A549 (cell line): ENCODE results near the gene CIAO2B. TPM values are rescaled to one million over a fixed set of nuclear protein-coding genes. Genes with fewer than 3 reads are reported as not detected.

Experiments
- ATAC-seq, 2 experiments: fragments of 200-7000 bp in 1 of 2; fragments of >200 bp in 1 of 2; cut with Nextera tagmentation in 1 of 2; cut with Tn5 transposase in 1 of 2; 3 replicates each; pipeline versions ENCODE4 v1.8.0 to v1.9.1; 2018 to 2020; ENCODE audit warnings: mild to moderate bottlenecking in 1 of 2, moderate library complexity in 1 of 2
- CTCF ChIA-PET: fragments of 300-600 bp; sonication (Branson Sonifier 250); formaldehyde crosslinking; extraction: SDS; loops from one replicate; lab custom pipeline; 2021; ENCODE audit warnings: antibody characterized with exemption, inconsistent platforms; lab: Yijun Ruan, JAX
- POLR2A ChIA-PET: fragments of 350-600 bp; formaldehyde crosslinking; extraction: SDS; loops from one replicate; lab custom pipeline; 2021; ENCODE audit warnings: antibody characterized with exemption, inconsistent platforms; lab: Yijun Ruan, JAX
- DNase-seq, 2 experiments: peaks; one replicate each; pipeline versions ENCODE4 v3.0.0 to v3.0.0-alpha.2; 2011 to 2016; ENCODE audit warnings: low read depth in 1 of 2, low spot score in 1 of 2
- FAIRE-seq: peaks from 2 replicates; lab custom pipeline; 2011; peaks lifted over from hg19 to GRCh38; lab: Jason Lieb, UNC
- H3K27ac ChIP-seq, 2 experiments: fragments of >200 bp; sonication (Bioruptor Twin); formaldehyde crosslinking; 3 replicates each; pipeline ENCODE4 v1.5.1; 2016 to 2017
- H3K4me1 ChIP-seq: fragments of >200 bp; sonication (Bioruptor Twin); formaldehyde crosslinking; 3 replicates; pipeline ENCODE4 v1.6.1; 2016
- H3K4me2 ChIP-seq: fragments of >200 bp; sonication (Bioruptor Twin); formaldehyde crosslinking; 3 replicates; pipeline ENCODE4 v1.6.1; 2016
- H3K4me3 ChIP-seq: fragments of >200 bp; sonication (Bioruptor Twin); formaldehyde crosslinking; 3 replicates; pipeline ENCODE4 v1.5.1; 2016
- H3K9me3 ChIP-seq: fragments of >200 bp; sonication (Bioruptor Twin); formaldehyde crosslinking; 3 replicates; pipeline ENCODE4 v1.6.1; 2016
- BHLHE40 ChIP-seq: IDR thresholded peaks from 2 replicates; pipeline ENCODE4 v1.6.1; 2012; ENCODE audit warnings: low read depth, low read length, inconsistent platforms
- CHD4 ChIP-seq: fragments of 200-600 bp; sonication (generic); IDR thresholded peaks from 2 replicates; pipeline ENCODE4 v1.6.1; 2016; ENCODE audit warnings: antibody characterized with exemption, mild to moderate bottlenecking, borderline replicate concordance
- EHMT2 ChIP-seq: fragments of 200-600 bp; sonication (generic); IDR thresholded peaks from 2 replicates; pipeline ENCODE4 v1.6.1; 2016; ENCODE audit warnings: antibody characterized with exemption, low read depth, mild to moderate bottlenecking, moderate library complexity
- HOXB5 ChIP-seq: fragments of 250-450 bp; sonication (Bioruptor Pico); IDR thresholded peaks from 2 replicates; pipeline ENCODE4 v1.5.0; 2020; ENCODE audit warnings: mild to moderate bottlenecking, moderate library complexity
- JUNB ChIP-seq: fragments of >200 bp; sonication (Bioruptor Twin); formaldehyde crosslinking; IDR thresholded peaks from 2 replicates; pipeline ENCODE4 v1.6.1; 2016
- MYC ChIP-seq: IDR thresholded peaks from 2 replicates; pipeline ENCODE4 v1.6.1; 2012; ENCODE audit warnings: mild to moderate bottlenecking, inconsistent platforms, low read length, improper control_type of control experiment, borderline replicate concordance
- NFE2L2 ChIP-seq: fragments of 150-350 bp; conservative IDR thresholded peaks from 2 replicates; pipeline ENCODE4 v1.6.1; 2014; ENCODE audit warnings: low read length
- NR3C1 ChIP-seq: fragments of >200 bp; sonication (Bioruptor Twin); formaldehyde crosslinking; IDR thresholded peaks from 3 replicates; pipeline ENCODE4 v1.6.1; 2017
- POLR2A ChIP-seq: IDR thresholded peaks from 2 replicates; pipeline ENCODE4 v1.6.1; 2012; ENCODE audit warnings: mild to moderate bottlenecking, low read length
- RCOR1 ChIP-seq: fragments of 150-350 bp; IDR thresholded peaks from 2 replicates; pipeline ENCODE4 v1.6.1; 2014; ENCODE audit warnings: antibody characterized with exemption, low read length, low read depth
- RNF2 ChIP-seq: fragments of 200-600 bp; sonication (generic); IDR thresholded peaks from 2 replicates; pipeline ENCODE4 v1.6.1; 2016; ENCODE audit warnings: low read depth, mild to moderate bottlenecking, antibody characterized with exemption, moderate library complexity, borderline replicate concordance
- TP53 ChIP-seq: fragments of 250-450 bp; sonication (Bioruptor Pico); IDR thresholded peaks from 2 replicates; pipeline ENCODE4 v1.5.0; 2021; ENCODE audit warnings: mild to moderate bottlenecking, moderate library complexity
- ZC3H11A ChIP-seq: fragments of 450-650 bp; IDR thresholded peaks from 2 replicates; pipeline ENCODE4 v1.6.1; 2014; ENCODE audit warnings: antibody characterized with exemption, mild to moderate bottlenecking
- WGBS: methylation state at CpG from one replicate; pipeline ENCODE4 v1.1.6; 2017; ENCODE audit errors: missing lambda C conversion rate; 5-methylcytosine and 5-hydroxymethylcytosine counted together
- polyA plus RNA-seq, 4 experiments: library from polyadenylated mRNA; depleted of rRNA in 3 of 4; stranded (reverse); fragments of >200 nt; fragmentation: RNase III in 1 of 4; extraction: RNeasy Plus Mini Kit Qiagen cat#74134 plus additional on column Dnase treatment in 1 of 4; gene quantifications; 2 replicates in 3 of 4; 3 replicates in 1 of 4; pipeline ENCODE4 v1.2.3, GENCODE V29; 2011 to 2017
- TF ChIP-seq, protein P1 (sequence below): fragments of >200 bp; sonication (Bioruptor Twin); formaldehyde crosslinking; IDR thresholded peaks from 3 replicates; pipeline ENCODE4 v1.5.1; 2016
- TF ChIP-seq, protein P2 (sequence below): fragments of 250-450 bp; sonication (Bioruptor Pico); IDR thresholded peaks from 2 replicates; pipeline ENCODE4 v1.5.0; 2020; ENCODE audit warnings: low read depth, mild to moderate bottlenecking, moderate library complexity
- TF ChIP-seq, protein P3 (sequence below): fragments of 200-600 bp; sonication (generic); IDR thresholded peaks from 2 replicates; pipeline ENCODE4 v1.6.1; 2016; ENCODE audit warnings: antibody characterized with exemption, mild to moderate bottlenecking, moderate library complexity
- TF ChIP-seq, protein P4 (sequence below): IDR thresholded peaks from 2 replicates; pipeline ENCODE4 v1.6.1; 2012; ENCODE audit warnings: low read depth, borderline replicate concordance

CIAO2B gene
- polyA plus RNA-seq, 2 of the 4 experiments (the other 2 are of a cell fraction), result 134 to 140 TPM

DNA sequence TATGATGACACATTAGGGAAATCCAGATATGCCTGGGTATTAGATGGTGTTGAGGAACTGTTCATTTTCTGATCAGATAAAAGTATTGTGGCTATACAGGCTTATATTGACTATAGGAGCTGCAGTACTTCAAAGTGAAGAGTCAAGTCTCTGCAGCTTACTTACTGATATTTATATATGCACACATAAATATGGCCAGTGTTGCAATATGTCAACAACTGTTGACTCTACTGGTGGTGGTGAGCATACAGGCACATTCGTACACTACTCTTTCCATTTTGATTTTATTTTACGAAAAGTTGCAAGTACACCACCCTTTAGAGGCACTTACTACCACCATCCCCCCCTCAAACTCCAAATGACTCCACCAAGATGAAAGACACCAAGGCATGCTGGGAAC is 2.5 kb downstream of the CIAO2B start:
- POLR2A ChIA-PET, result interaction anchor here (0.8 kb wide), 1 partner anchor 12 kb away, joined by 4 read pairs; no protein-coding TSS in a partner anchor
- Histone ChIP-seq H3K4me1 (peaks cover 46% of the 10 kb centered on the region), H3K27ac (no peak overlapping the region), H3K4me3 (no peak overlapping the region), H3K9me3 (no peaks in the 10 kb centered on the region), H3K4me2 (no peak overlapping the region)
- TF ChIP-seq EHMT2, result no peak
- TF ChIP-seq, protein P1, sequence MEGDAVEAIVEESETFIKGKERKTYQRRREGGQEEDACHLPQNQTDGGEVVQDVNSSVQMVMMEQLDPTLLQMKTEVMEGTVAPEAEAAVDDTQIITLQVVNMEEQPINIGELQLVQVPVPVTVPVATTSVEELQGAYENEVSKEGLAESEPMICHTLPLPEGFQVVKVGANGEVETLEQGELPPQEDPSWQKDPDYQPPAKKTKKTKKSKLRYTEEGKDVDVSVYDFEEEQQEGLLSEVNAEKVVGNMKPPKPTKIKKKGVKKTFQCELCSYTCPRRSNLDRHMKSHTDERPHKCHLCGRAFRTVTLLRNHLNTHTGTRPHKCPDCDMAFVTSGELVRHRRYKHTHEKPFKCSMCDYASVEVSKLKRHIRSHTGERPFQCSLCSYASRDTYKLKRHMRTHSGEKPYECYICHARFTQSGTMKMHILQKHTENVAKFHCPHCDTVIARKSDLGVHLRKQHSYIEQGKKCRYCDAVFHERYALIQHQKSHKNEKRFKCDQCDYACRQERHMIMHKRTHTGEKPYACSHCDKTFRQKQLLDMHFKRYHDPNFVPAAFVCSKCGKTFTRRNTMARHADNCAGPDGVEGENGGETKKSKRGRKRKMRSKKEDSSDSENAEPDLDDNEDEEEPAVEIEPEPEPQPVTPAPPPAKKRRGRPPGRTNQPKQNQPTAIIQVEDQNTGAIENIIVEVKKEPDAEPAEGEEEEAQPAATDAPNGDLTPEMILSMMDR, result no peak
- TF ChIP-seq TP53 (CRISPR knock-in tag), result no peak
- no peak for TF ChIP-seq BHLHE40
- no peak for TF ChIP-seq NFE2L2
- TF ChIP-seq, protein P2, sequence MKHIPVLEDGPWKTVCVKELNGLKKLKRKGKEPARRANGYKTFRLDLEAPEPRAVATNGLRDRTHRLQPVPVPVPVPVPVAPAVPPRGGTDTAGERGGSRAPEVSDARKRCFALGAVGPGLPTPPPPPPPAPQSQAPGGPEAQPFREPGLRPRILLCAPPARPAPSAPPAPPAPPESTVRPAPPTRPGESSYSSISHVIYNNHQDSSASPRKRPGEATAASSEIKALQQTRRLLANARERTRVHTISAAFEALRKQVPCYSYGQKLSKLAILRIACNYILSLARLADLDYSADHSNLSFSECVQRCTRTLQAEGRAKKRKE (CRISPR knock-in tag), result no peak
- TF ChIP-seq, protein P3, sequence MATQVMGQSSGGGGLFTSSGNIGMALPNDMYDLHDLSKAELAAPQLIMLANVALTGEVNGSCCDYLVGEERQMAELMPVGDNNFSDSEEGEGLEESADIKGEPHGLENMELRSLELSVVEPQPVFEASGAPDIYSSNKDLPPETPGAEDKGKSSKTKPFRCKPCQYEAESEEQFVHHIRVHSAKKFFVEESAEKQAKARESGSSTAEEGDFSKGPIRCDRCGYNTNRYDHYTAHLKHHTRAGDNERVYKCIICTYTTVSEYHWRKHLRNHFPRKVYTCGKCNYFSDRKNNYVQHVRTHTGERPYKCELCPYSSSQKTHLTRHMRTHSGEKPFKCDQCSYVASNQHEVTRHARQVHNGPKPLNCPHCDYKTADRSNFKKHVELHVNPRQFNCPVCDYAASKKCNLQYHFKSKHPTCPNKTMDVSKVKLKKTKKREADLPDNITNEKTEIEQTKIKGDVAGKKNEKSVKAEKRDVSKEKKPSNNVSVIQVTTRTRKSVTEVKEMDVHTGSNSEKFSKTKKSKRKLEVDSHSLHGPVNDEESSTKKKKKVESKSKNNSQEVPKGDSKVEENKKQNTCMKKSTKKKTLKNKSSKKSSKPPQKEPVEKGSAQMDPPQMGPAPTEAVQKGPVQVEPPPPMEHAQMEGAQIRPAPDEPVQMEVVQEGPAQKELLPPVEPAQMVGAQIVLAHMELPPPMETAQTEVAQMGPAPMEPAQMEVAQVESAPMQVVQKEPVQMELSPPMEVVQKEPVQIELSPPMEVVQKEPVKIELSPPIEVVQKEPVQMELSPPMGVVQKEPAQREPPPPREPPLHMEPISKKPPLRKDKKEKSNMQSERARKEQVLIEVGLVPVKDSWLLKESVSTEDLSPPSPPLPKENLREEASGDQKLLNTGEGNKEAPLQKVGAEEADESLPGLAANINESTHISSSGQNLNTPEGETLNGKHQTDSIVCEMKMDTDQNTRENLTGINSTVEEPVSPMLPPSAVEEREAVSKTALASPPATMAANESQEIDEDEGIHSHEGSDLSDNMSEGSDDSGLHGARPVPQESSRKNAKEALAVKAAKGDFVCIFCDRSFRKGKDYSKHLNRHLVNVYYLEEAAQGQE, result no peak
- TF ChIP-seq HOXB5, result no peak
- 90% methylated on average over 2 of the region's 2 CpGs for WGBS
- DNase-seq (no peak), ATAC-seq (no peak), FAIRE-seq (no peak)
- CTCF ChIA-PET, result interaction anchor here (0.9 to 5.4 kb wide), 7 partner anchors 10 to 169 kb away, joined by 3 to 56 read pairs (median 3); no protein-coding TSS in a partner anchor

DNA sequence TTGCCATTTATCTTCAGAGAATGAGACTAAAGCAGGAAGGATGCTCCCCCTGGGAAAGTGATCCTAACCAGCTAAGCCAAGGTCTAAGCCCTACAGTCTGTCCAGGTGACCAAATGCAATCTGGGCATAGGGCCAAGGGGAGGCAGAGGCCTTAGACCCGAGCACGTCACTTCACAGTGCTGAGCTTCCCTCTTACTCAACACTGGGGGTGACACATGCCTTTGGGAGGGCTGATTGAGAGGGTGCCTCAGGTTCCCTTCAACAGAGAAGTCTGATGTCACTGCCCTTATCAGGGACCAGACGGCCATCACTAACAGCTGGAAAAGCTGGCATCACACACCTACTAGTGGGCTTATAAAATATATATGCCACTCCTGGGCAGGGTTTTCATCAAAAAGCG is 4.0 kb downstream of the CIAO2B start:
- CTCF ChIA-PET, result interaction anchor here (0.9 to 5.4 kb wide), 5 partner anchors 14 to 36 kb away, joined by 3 to 56 read pairs (median 3); no protein-coding TSS in a partner anchor
- DNase-seq, result peak in 1 of 2 experiments; percentile 52
- ATAC-seq, result no peak
- POLR2A ChIA-PET, result no interaction called here
- TF ChIP-seq, protein P4, sequence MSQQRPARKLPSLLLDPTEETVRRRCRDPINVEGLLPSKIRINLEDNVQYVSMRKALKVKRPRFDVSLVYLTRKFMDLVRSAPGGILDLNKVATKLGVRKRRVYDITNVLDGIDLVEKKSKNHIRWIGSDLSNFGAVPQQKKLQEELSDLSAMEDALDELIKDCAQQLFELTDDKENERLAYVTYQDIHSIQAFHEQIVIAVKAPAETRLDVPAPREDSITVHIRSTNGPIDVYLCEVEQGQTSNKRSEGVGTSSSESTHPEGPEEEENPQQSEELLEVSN, result no peak
- TF ChIP-seq, protein P2 (CRISPR knock-in tag), result no peak
- TF ChIP-seq HOXB5 (no peak), RNF2 (no peak), CHD4 (no peak), JUNB (no peak), POLR2A (no peak), NR3C1 (no peak), MYC (no peak), ZC3H11A (no peak), RCOR1 (no peak)
- Histone ChIP-seq H3K4me3 (no peak overlapping the region), H3K9me3 (no peaks in the 10 kb centered on the region), H3K27ac (peak overlapping the region in 1 of 2 experiments; percentile 7; a peak in 1 of 6 replicates), H3K4me2 (no peak overlapping the region), H3K4me1 (peaks cover 39% of the 10 kb centered on the region)
- 62% methylated on average over 4 of the region's 4 CpGs for WGBS
- FAIRE-seq, result no peak
